Germinal center (tissue), 1 donor: Measurements from ENCODE around the gene CBX5.
"Not testable (repeated sequence)": the region's sequence is repeated elsewhere in the genome, so short reads cannot be mapped to it uniquely, and the experiment has no call there.

Source experiments
- DNase-seq: peaks from one replicate; pipeline ENCODE4 v3.0.0; 2012; ENCODE audit warnings: mixed read lengths, low spot score

The CBX5 gene

GRCh38 chr12:54279632-54280467, at the start of gene CBX5:
Gene CBX5, minus strand, starts transcription at chr12:54280122. Its CDS starts 22,472 bp downstream, at chr12:54257650.
- peak; percentile 99 for DNase-seq

DNA sequence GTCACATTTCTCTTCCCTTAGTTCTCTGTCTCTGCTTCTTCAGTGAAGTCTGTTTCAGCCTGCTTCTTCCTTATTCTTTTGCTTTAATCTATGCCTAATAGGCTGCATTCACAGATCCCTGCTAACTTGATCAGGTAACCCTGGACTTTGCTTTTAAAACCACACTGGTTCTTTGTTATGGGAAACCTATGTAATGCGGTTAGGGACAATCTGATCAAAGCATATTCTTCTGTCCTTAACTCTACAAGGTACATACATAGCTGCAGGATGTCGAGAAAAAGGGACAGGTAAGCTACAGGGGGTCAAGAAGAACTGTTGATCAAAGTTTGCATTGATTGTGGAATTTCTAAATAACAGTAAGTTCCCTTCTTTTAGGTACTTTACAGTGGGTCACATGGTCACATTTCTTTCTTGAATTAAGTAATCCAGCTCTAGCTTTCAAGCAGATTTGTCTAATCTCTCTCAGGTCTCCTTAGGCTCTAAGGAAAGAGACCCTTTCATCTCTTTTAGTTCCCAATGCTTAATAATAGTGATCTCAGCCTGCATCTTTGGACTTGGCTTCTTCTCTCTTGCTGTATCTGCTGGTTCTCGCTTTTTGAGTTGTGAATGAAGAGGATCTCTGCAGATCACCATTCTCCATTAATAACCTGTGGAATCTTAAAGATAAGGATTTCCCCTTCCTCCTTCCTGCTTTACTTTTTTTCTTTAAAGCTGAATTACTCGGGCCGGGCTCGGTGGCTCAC, 48.8 kb upstream of the CBX5 start:
- DNase-seq, result no peak

DNA sequence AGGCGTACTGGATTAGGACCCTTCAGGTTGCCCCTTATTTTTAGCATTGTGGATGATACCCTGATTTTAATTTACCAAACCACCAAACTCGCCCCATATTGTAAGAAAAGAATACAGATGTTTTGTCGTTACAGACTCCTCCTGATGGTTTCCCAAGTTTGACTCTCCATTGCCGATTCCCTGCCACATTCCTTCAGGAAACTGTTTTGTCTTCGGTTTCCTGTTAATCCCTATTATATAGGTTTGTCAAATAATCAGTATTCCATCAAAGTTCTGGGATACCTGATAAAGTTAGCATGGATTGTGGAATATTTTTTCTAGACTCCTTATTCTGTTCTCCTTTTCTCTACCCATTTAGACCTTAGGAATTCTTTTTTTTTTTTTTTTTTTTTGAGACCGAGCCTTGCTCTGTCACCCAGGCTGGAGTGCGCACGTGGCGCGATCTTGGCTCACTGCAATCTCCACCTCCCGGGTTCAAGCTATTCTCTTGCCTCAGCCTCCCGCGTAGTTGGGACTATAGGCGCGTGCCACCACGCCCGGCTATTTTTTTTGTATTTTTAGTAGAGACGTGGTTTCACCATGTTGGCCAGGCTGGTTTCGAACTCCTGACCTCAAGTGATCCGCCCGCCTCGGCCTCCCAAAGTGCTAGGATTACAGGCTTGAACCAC, 45.7 kb upstream of the CBX5 start:
- DNase-seq, result not testable (repeated sequence)

GRCh38 chr12:54324617-54325441, 44.9 kb upstream of the CBX5 start, which contains the start of gene COPZ1:
Gene COPZ1, plus strand, starts transcription at chr12:54325131. Its CDS starts 33 bp downstream, at chr12:54325164.
- peak; percentile 99 for DNase-seq

- DNase-seq, result no peak
Observed at GRCh38 chr12:54321363-54321762, 41.4 kb upstream of the CBX5 start.

- not testable (repeated sequence) for DNase-seq
Observed at GRCh38 chr12:54312309-54312708, 32.4 kb upstream of the CBX5 start.

- no peak for DNase-seq
Observed at GRCh38 chr12:54311051-54311450, 31.1 kb upstream of the CBX5 start.

DNA sequence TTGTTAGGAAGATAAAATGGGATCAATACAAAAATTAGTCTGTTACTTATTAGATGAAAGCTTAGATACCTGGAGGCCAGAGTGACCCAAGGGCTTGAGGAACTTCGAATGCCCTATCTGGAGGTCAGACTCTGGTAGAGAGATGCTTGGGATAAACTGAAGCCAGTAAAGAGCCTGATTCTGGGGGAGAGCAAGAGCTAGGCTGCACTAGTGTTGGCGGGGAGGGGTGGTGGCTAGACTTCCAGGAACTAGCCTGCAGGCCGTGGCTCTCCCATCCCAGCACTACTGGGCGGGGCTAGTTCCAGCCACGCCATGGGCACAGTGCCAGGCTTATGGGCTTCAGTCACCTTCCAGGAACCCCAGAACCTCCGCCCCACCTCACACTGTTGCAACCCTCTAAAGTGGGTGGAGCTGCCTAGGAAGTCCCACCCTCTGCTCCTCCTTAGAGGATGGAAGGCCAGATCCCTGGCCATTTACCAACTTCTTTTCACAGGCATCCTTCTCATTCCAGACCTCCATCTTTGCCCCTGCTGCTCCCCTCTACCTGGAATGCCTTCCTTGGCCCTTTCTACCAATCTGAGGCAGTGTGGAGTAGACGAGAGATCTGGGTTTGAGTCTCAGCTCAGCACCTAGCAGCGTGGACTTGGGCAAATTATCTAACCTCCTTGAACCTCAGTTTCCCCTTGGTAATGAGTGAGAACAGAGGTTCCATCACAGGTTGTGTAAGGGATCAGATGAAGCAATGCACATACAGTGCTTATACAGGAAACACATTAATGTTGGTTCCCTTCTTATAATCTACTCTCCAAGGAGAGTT, 27.2 kb upstream of the CBX5 start:
- no peak for DNase-seq

DNA sequence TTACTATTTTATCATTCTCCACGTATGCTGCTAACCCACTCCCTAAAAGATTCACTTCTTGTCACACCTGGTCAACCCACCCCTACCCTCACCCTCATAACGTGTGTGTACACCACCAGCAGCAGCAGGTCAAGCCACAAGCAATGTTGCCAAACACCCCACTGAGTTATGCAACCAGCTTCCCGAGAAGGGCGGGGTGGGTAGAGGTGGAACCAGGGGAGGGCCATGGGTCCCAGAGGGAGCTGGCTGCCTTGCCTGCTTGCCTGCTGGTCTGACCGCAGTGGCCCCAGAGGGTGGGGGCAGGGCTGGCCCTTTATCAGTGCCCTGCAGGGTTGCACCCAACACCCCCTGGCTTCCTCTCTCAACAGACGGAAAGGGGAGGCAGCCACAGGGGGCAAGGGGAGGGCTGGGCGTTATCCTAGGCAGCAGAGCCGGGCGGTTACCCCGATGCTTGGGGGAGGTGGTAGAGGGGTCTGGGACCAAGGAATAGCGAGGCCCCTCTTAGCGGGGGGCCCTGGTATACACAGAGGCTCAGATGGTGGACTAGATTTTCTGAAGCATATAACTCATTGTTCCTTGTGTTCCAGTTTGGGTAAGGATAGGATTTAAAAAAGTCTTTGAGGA, 24.4 kb upstream of the CBX5 start:
- DNase-seq, result peak; percentile 29

DNA sequence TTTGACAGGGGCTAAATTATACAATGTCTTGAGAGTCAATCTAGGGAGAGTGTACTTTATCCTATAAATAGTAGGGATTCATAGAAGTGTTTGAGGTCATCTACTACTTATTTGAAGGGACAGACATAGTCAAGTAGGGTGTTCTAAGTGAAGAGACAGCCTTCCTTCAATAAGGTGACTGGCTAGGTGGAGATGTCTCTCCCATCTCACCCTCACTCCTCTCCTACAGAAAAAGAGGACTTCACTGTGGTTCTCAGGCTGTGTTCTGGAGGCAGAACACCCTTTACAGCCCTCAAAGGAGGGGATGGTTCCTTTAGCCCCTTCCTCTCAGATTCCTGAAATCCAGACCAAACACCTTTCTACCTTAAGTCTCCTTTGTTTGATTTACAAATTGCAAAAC, 23.7 kb upstream of the CBX5 start:
- no peak for DNase-seq

DNA sequence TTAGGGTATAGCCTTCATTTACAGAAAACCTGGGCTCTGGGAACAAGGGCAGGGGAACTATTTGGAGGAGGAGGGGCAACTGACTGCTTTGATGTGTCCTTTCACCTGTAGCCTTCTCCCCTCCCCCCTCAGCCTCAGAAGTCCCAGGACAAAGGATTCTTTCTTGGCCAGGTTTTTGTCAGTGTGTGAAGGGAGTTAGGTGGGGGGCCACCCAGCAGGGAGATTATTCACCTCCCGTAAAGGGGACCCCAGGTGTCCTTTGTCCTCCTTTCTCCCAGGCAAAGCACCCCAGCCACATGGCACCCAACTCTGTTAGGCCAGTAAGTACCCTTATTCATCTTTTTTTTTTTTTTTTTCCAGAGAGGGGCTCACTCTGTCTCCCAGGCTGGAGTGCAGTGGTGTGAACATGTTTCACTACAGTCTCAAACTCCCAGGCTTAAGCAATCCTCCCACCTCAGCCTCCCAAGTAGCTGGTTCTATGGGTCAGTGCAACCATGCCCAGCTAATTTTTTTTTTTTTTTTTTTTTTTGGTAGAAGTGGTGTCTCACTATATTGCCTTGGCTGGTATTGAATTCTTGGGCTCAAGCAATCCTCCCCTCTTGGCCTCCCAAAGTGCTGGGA, 21.6 kb upstream of the CBX5 start:
- no peak for DNase-seq

GRCh38 chr12:54300732-54301427, 21.0 kb upstream of the CBX5 start, which contains the start of gene NFE2:
Gene NFE2, minus strand, starts transcription at chr12:54301015. Its CDS starts 5,767 bp downstream, at chr12:54295248.
- no peak for DNase-seq

DNA sequence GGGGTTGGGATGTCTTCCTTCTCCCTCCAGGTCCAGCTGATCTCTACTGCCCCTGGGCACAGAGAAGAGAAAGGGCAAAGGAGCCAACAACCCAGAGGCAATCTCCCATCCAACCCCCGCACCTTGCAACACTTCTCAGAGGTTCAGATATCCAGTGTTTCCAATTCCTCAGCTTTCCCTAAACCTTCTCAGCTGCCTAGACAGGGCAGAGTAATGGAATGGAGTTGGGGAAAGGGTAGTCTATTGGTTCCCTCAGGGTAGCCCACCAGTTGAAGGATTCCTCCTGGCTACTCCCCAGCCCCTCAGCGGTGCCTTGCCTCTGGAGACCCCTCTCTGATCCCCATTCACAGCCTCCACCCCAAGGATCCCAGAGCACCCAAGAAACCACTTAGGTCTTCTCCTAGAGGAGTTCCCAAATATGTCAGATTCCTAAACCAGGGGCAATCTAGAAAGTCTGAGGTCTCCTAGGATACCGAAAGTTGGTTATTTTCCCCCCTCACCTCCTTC, 20.4 kb upstream of the CBX5 start:
- no peak for DNase-seq

DNA sequence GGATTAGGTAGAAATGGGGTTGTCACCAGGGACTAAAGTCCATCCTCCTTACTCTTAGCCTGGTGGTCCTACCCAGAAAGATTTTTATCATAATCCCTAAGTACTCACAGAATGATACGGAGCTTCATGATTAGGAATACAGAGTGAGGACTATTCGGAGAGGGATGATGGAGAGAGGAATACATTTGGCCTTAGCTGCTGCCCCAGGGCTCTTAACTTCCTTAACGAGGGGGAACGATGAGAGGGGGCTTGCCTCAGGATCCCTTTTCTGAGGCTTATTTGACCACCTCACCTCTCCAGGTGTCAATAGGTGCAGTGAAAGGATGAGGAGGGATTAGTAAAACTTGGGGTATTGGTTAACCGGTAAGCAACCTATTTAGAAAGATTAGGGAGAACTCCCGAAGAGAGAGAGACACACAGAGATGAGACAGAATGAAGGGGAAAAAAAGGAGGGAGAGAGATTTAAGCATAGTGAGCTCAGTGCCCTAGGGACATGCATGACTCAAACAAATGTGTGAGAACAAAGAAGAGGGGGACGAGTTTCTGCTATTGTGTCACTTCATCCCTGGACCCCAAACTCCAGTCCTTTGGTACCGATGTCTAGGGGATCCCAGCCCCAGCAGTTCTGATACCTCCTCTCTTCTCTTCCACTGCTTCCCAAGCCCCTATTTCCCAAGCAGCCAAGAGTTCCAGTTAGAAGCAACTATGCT, 19.7 kb upstream of the CBX5 start:
- DNase-seq, result no peak

GRCh38 chr12:54298904-54299303, 19.0 kb upstream of the CBX5 start:
- DNase-seq, result no peak

GRCh38 chr12:54296393-54297099, 16.6 kb upstream of the CBX5 start:
- DNase-seq, result no peak

GRCh38 chr12:54294953-54295566, 15.1 kb upstream of the CBX5 start:
- DNase-seq, result no peak
